DMS53 treated with DMSO at 0.1 percent for 48 hours (cell line): Measurements from ENCODE around the gene RNF130.

Experiments used
- DNase-seq: peaks from one replicate; lab custom pipeline; 2025; ENCODE audit not compliant: unreplicated experiment; lab: John Stamatoyannopoulos, UW

Gene RNF130

GRCh38 chr5:180060192-180060591, 11.4 kb downstream of the RNF130 start:
- DNase-seq = no peak

- no peak for DNase-seq
Measured at GRCh38 chr5:180059326-180059725, 12.2 kb downstream of the RNF130 start.

- no peak for DNase-seq
Measured at GRCh38 chr5:180056153-180056552, 15.4 kb downstream of the RNF130 start.

GRCh38 chr5:180054226-180054625, 17.3 kb downstream of the RNF130 start:
- DNase-seq = no peak

GRCh38 chr5:180053061-180053602, 18.4 kb downstream of the RNF130 start:
- DNase-seq = no peak

- no peak for DNase-seq
Measured at GRCh38 chr5:180052211-180052818, 19.2 kb downstream of the RNF130 start.

GRCh38 chr5:180050121-180050940, 21.2 kb downstream of the RNF130 start:
- no peak for DNase-seq

- DNase-seq = no peak
Measured at GRCh38 chr5:180049185-180049548, 22.4 kb downstream of the RNF130 start.

- no peak for DNase-seq
Measured at GRCh38 chr5:180047667-180048066, 23.9 kb downstream of the RNF130 start.

- no peak for DNase-seq
Measured at GRCh38 chr5:180046656-180047055, 24.9 kb downstream of the RNF130 start.

- no peak for DNase-seq
Measured at GRCh38 chr5:180045889-180046499, 25.6 kb downstream of the RNF130 start.

- no peak for DNase-seq
Measured at GRCh38 chr5:180043377-180043776, 28.2 kb downstream of the RNF130 start.

- no peak for DNase-seq
Measured at GRCh38 chr5:180041301-180042274, 30.0 kb downstream of the RNF130 start.

- peak; percentile 38 for DNase-seq
Measured at GRCh38 chr5:180040287-180041214, 31.0 kb downstream of the RNF130 start.

GRCh38 chr5:180035206-180035931, 36.2 kb downstream of the RNF130 start:
- DNase-seq = no peak

- no peak for DNase-seq
Measured at GRCh38 chr5:180034564-180034963, 37.0 kb downstream of the RNF130 start.

- DNase-seq = no peak
Measured at GRCh38 chr5:180027459-180028089, 44.0 kb downstream of the RNF130 start.

GRCh38 chr5:180026734-180027458, 44.7 kb downstream of the RNF130 start:
- no peak for DNase-seq
